ENCODE data around the gene FRMD4A. TPM values are rescaled to one million over a fixed set of nuclear protein-coding genes. Genes with fewer than 3 reads are reported as not detected.

FRMD4A gene
- total RNA-seq, 1 donor from 2014 or later, result 0.64 TPM

DNA sequence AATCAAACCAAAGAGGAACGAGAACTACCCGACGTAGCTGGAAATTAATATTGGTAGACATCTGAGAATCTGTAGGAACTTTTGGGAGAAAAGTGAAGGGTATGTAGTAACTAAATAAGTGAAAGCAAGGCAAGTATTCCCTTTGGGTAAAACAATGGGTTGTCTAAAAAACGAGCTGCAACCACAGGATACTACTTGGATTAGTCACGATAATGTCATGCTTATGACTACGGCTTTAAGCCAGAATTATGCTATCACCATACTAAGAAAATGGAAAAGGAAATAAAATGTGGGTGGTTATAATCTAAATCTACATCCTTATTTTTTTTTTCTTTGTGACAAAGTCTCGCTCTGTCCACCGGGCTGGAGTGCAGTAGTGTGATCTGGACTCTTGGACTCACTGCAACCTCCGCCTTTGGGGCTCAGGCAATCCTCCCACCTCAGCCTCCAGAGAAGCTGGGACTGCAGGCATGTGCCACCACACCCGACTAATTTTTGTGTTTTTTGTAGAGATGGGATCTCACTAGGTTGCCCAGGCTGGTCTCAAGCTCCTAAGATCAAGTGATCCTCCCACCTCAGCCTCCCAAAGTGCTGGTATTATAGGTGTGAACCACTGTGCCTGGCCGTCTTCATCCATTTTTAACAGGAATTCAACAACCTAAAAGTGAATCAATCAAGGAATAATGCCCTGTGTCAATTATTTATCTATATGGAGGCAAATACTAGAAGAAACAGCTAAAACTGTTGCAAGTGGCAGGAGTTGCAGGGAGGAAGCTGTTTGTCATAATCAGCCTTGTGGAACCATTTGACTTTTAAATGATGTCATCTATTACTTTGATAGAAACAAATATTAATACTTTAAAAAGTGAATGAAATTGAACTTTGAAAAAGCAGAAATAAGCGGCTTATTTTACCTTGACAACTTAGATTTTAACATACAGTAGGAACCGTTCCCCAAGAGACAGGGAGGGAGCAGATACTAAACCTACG is 554.6 kb downstream of the FRMD4A start:
- no peak overlapping the region for H3K27ac Mint-ChIP-seq
- no peak for ATAC-seq (ENCODE audit: low read depth)
- peaks cover 27% of the 10 kb centered on the region for H3K27me3 Mint-ChIP-seq
- intact Hi-C loops (cut with micrococcal nuclease), result loop anchor here (2.0 kb wide), 1 partner anchor 615 kb away; the partner anchor contains the start of gene MCM10
- CTCF ChIA-PET, result interaction anchor here (0.7 to 3.5 kb wide), 4 partner anchors 11 to 410 kb away, joined by 3 to 22 read pairs (median 8); no protein-coding TSS in a partner anchor
- H3K36me3 Mint-ChIP-seq (ENCODE audit: low read depth), result no peaks in the 10 kb centered on the region
- no peaks in the 10 kb centered on the region for H3K9me3 Mint-ChIP-seq
- TF ChIP-seq CTCF (IDR thresholded peaks at IDR 0.05), result no peak
- H3K4me3 Mint-ChIP-seq, result no peak overlapping the region
- POLR2A ChIA-PET, result interaction anchor here (1.9 kb wide), 1 partner anchor 63 kb away, joined by 4 read pairs; no protein-coding TSS in a partner anchor
- no peak for DNase-seq
- H3K4me1 Mint-ChIP-seq, result peaks cover 37% of the 10 kb centered on the region

- no peak overlapping the region for H3K27ac Mint-ChIP-seq
- no peak overlapping the region for H3K4me3 Mint-ChIP-seq
- intact Hi-C loops (cut with micrococcal nuclease), result no loop called here
Measured at GRCh38 chr10:13774303-13774893, 556.3 kb downstream of the FRMD4A start.

DNA sequence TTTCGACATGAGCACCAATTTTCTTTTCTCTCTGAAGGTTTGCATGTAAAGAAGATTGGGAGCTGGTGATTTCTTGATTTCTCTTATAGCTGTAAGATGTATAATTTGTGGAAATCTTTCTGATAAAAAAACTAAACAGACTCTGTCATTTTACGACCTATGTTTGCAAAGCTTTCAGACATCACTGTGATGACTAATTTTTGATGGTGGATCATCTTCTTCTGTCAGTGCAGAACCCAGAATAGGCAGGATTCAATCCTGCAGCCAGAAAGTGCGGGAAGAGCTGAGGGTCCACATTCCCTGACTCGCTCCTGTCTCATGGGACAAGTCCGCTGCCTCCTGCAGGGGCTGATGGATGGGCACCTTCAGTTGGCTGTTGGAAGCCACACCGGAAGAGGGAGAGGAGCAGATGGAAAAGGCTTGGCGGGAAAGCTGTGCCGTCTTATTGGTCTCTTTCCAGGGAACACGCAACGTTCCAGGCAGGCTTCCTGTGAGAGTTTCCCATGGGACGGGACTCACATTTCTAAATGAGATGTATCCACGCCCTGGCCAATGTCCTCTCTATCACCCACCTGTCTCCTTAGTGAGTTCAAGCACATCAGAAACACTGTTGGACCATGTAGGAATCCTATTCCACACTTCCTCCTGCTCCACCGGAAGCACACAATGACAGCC is 557.1 kb downstream of the FRMD4A start:
- ATAC-seq (ENCODE audit: low read depth) (no peak), DNase-seq (no peak)
- ChIA-PET CTCF (no interaction called here), POLR2A (no interaction called here)
- no peak for TF ChIP-seq CTCF (IDR thresholded peaks at IDR 0.05)
- no peak overlapping the region for H3K27ac Mint-ChIP-seq
- intact Hi-C loops (cut with micrococcal nuclease), result no loop called here
- H3K9me3 Mint-ChIP-seq, result no peaks in the 10 kb centered on the region
- H3K4me3 Mint-ChIP-seq, result no peak overlapping the region
- peaks cover 38% of the 10 kb centered on the region for H3K27me3 Mint-ChIP-seq
- H3K4me1 Mint-ChIP-seq, result peaks cover 25% of the 10 kb centered on the region
- H3K36me3 Mint-ChIP-seq (ENCODE audit: low read depth), result no peaks in the 10 kb centered on the region

More at GRCh38 chr10:13774303-13774893, 556.3 kb downstream of the FRMD4A start:
- POLR2A ChIA-PET, result no interaction called here
- Mint-ChIP-seq H3K4me1 (peaks cover 28% of the 10 kb centered on the region), H3K36me3 (ENCODE audit: low read depth) (no peaks in the 10 kb centered on the region), H3K27me3 (peaks cover 38% of the 10 kb centered on the region), H3K9me3 (no peaks in the 10 kb centered on the region)
- TF ChIP-seq CTCF (IDR thresholded peaks at IDR 0.05), result no peak
- CTCF ChIA-PET, result no interaction called here
- no peak for DNase-seq
- no peak for ATAC-seq (ENCODE audit: low read depth)

GRCh38 chr10:13773043-13773442 is 557.7 kb downstream of the FRMD4A start:
- no peak for ATAC-seq (ENCODE audit: low read depth)
- Mint-ChIP-seq H3K4me3 (no peak overlapping the region), H3K9me3 (no peaks in the 10 kb centered on the region), H3K36me3 (ENCODE audit: low read depth) (no peaks in the 10 kb centered on the region), H3K4me1 (peaks cover 21% of the 10 kb centered on the region), H3K27me3 (peaks cover 38% of the 10 kb centered on the region), H3K27ac (no peak overlapping the region)
- no peak for DNase-seq
- TF ChIP-seq CTCF (IDR thresholded peaks at IDR 0.05), result no peak
- CTCF ChIA-PET, result no interaction called here
- intact Hi-C loops (cut with micrococcal nuclease), result no loop called here
- POLR2A ChIA-PET, result no interaction called here

GRCh38 chr10:13771992-13772391 is 558.7 kb downstream of the FRMD4A start:
- TF ChIP-seq CTCF (IDR thresholded peaks at IDR 0.05), result no peak
- no peak overlapping the region for H3K27ac Mint-ChIP-seq
- ATAC-seq (ENCODE audit: low read depth) (no peak), DNase-seq (no peak)
- POLR2A ChIA-PET, result no interaction called here
- H3K27me3 Mint-ChIP-seq, result peaks cover 38% of the 10 kb centered on the region
- intact Hi-C loops (cut with micrococcal nuclease), result no loop called here
- CTCF ChIA-PET, result no interaction called here
- H3K36me3 Mint-ChIP-seq (ENCODE audit: low read depth), result no peaks in the 10 kb centered on the region
- H3K4me1 Mint-ChIP-seq, result peaks cover 15% of the 10 kb centered on the region
- no peak overlapping the region for H3K4me3 Mint-ChIP-seq
- no peaks in the 10 kb centered on the region for H3K9me3 Mint-ChIP-seq

All from activated B cell treated with CpG ODN at 0.5 μM for 24 hours (primary cell).